HG03354 (cell line): Measurements from ENCODE around the gene FXYD6.

Source experiments
- ATAC-seq: cut with Tn5 transposase; IDR thresholded peaks from one replicate; pipeline ENCODE4 v1.9.1; 2021; ENCODE audit warnings: mild to moderate bottlenecking; ENCODE audit not compliant: unreplicated experiment, poor library complexity, severe bottlenecking

FXYD6 gene

DNA sequence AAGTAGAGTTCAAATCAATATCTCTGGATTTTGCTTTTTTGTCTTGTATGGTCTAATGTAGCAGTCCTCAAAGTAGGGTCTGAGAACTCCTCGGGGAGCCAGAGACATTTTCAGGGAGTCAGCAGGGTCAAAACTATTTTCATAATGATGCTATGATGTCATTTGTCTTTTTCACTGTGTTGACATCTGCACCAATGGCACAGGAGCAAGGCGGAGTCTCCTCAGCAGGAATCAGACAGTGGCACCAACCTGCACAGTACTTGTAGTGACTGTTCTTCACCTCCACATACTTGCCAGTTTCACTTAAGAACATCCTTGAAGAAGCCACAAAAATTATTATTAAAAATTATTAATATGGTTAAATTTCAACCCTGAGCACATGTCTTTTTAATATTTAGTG lies 14.9 kb upstream of the FXYD6 start:
- no peak for ATAC-seq

DNA sequence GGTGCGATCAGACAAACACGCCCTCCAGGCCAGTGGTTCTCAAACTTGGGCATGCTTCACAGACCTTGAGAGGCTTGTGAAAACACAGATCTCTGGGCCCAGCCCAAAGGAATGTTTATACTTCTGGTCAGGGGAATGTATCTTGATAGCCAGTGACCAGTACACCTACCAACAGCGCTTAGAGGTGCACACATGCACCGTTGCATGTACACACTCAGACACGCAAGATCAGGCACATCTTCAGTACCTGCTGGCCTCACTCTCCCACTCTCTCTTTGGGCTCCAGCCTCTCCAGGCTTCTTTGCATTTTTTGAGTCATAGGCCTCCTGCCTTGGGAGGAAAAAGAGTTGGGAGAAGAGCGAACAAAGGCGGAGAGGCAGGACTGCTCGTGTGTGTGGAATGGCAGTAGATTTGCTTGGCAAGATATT lies 11.7 kb upstream of the FXYD6 start:
- ATAC-seq, result no peak

DNA sequence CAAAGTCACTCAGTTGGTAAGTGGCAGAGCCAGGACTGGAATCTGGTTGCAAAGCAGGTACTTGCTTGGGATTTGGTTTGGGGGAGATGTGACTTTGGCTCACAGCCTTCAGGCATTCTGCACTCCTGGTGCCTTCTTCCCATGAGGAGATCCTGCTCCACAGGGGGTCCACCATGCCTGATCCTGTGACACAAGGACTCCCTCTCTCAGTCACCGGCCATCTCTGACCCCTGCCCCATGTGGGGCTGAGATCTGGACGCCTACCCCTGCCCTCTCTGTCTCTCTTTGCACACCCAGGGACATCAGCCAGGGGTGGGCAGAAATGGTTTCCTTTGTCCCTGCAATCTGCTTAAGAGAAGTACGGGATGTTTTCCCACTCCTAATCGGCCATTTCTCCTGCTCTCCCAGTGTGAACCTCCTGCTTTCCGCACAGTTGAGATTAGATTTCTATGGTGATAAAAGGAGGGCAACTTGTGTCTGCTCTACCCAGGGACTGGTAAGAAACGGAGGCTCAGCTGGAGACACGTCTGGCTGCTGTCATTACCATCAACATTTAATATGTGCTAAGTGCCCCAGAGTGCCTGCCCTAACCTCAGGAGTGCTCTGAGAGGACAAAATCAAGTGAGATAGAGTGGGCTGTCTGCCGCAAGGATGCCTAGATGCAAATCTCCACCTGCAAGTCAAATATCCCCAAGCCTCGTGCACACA lies 11.1 kb upstream of the FXYD6 start:
- no peak for ATAC-seq

DNA sequence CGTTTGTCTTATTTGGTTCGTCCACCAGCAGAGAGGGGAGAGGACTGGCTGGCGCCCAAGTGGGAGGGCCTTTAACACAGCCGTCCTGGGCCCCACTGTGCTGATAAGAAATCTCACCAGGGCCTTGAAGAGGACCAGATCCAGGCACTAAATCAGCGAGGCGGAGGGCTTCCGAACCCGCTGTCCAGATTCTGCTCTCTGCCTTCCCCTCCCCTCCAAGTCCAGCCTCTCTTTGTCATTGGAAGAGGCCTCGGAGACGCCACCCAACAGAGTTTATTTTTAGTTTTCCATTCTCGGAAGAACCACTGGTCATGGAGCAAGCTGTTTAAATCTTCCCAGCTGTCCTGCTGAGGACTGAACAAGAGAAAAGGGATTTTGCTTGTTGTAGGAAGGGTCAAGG lies 9.3 kb upstream of the FXYD6 start:
- ATAC-seq, result no peak

DNA sequence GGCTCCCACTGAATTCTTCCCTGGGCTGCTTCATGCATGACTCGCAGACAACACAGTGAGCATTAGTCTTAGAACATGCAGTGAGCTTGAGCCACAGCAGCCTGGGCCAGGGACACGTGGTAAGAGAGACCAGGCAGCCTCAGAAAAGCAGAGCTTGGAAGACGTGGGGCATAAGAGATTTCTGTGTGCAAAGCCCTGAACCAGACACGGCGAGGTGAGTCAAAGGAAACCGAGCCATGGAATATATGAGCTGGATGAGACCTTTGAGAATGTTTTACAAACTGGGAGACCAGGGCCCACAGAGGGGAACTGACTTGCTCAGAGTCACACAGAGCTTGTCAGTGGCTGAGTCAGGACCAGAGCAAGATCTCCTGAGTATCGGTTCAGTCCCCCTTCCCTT lies 8.5 kb upstream of the FXYD6 start:
- ATAC-seq, result no peak

DNA sequence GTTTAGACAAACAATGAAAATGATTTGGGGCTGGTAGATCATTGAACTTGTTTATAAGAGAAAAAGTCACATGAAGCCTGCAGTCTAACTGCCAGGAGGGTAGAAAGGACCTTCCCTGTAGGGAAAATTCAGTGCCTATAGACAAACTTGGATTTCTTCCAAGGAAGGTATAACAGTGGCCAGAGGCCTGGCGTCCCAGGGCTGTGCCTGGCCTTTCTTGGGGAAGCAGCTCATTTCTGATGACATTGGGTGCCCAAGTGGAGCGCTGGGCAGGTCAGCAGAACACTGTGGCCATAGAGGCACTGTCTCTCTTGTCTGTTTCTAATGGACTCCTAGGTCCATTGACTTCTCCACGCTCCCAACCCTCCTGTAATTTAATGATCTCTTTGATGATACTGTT lies 6.6 kb upstream of the FXYD6 start:
- ATAC-seq, result no peak

DNA sequence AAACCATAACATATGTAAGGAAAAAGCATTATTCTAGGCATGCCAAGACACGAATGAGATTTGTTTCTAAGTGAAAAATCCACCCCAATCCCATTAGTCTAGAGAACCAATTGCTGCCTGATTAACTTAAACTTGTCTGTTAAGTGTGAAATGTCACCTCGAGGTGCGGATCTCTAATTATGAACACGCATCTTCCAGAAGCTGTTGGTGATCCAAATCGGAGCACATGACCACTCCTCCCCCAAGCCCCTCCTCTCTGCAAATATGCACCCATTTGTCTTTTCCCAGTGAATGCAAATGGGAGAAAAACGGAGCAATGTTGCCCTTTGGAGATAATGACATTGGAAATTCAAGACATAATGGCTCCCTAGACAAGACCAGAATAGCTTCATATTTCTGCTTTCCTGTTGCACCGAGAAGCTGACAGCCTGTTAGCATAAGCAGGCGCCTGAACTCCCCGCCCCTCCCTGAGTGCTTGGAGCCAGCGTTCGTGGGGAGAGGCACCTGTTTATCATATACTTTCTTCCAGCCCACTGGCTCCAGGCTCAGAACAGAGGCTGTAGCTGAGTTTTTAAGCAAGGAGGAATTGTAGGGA lies 6.0 kb upstream of the FXYD6 start:
- no peak for ATAC-seq

DNA sequence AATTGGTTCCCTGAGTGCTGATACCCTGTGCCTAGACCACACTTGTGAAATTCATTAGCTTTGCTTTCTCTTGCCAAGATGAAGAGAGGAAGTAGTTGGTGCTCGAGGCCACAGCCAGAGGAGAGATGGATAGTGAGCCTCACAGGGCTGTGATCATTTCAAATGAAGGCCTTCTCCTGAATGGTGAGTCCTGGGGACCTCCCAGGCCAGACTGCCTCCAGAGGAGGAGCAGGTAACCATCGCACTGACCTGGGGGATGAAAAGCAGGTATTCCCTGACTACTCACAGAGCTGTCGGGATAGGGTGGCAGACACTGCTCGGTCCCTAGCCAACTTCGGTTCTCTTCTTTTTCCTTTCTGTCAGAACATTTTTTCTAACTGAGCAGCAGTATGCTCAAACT lies 4.8 kb upstream of the FXYD6 start:
- ATAC-seq, result no peak

DNA sequence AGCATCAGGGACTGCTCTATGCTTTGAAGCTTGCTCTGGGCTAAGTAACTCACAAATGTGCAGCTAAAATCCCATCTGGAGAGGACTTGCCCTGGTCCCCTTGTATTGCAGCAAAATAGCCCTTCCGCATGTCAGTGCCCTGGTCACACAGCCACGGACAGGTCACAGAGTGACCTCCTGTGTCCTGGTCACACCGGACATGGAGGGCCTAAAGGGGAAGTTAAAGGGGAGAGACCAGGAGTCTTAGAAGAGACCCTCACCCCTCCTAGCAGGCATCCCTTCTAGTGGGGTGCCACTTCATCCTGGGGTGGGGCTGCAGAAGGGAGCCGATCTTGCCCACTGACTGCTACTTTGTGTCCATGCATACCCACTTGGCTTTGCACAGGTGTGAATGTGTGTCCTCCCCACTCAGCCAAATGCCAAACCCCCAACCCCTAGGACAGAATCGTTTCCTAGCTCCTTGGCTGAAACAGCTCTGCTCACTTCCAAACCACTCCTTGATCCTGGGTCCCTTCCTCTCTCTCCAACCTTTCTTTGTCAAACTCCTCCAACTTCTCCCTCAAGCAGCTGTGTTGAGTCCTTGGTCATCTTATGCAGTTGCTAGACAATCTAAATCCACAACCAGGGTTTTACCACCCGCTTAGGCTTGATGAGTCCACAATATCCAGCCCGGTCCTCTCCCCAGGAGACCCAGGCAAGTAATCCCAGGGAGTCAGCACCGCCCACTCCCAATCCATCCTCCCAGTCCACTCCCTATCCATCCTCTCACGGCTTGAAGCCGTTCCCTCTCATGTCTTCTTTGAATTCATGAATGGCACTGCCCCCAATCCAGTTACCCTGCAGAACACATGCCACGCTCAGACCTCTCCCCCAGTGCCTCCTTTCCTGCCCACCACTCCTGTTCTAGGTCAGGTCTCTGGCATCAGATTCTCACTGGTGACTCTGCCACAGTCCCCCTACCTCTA lies 3.3 kb upstream of the FXYD6 start:
- ATAC-seq, result no peak

DNA sequence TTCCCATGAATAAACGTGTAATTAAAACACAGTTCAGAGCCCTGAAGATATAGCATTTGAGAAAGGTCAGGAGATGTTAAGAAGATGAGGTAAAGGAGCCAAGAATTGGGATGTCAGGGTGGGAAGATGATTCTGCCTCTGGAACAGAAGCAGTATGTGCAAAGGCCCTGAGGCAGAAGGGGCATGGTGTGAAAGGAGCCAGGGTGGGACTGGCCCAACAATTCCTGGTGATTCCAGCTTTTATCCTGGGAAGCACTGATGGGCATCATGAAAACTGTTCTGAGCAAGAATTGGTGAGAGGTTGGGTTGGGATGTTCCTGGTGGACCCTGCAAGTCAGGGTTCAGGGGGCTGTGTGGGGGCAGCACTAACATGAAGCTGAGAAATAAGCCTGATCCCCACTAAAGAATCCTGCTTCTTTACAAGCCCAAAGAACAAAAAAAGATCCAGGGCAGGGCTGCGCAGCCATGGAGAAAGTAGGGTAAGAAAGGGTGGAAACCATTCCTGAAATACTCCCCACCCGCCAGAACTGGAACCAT lies 2.5 kb upstream of the FXYD6 start:
- no peak for ATAC-seq

DNA sequence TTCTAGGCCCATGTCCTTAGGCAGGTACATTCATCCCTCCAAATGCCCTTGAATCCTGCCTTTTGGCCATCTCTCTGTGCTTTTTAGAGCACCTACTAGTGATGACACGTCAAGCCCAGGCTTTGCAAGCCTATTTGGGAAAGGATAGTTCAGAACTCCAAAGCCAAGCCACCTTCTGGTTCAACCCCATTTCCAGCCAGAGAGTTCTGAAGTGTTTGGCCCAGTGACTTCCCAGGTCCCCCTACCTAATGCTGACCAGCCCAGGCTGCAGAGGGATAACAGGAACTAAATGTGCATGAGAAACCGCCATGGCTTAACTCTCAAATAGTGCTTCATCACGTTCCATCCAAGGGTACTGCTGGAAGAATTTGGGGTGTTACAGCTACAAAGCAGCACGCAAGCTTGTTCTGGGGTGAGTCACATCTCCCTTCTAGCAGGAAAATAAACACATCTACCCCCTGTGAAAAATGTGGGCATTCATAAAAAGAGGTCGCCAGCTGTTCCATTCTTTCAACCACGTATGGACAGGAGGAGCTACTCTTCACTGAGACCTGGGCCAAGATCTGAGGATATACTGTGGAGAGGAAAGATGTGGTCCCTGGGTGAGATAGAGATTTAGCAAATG lies 2.0 kb upstream of the FXYD6 start:
- ATAC-seq, result no peak

DNA sequence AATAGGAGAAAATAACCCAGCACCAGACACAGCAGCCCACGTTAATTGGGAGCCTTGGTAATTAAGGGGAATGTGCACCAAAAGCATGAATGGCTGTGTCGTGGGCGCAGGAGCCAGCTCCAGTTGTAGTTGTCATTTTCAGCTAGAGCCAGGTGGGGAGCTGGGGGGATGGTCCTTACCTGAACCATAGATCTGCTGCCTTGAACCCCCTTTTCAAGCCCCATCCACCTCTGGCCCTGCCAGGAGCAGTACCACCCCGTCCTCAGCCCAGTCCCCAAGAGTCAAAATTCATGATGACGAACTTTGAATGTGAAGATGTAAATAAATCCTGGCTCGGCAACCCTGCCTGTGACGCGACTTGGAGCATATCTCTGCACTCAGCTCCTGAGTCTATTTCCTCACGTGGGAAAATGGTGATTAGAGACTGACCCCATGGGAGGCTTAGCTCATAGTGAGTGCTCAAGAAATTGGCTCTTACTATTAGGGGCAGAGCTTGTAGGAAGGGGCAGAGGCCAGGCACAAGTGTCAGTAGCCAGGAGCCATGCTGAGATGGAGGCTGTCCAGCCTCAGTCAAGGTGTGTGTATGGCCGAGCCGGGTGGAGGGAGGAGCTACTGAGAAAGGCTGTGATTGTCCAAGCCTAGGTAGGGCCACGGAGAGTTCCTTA lies 794 bp upstream of the FXYD6 start:
- no peak for ATAC-seq

DNA sequence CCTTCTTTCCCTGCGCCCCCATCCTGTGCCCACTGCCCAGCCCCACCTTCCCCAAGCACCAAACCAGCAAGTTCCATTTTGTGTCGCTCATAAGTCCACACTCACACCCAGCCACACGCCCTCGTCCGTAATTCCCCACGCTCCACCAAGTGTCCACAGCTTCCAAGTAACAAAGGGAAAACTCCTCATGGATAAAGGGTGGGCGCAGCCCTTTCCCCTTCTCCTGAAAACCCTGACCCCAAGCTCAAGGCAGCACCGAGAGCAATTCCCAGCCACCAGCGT lies 458 bp downstream of the FXYD6 start:
- no peak for ATAC-seq

DNA sequence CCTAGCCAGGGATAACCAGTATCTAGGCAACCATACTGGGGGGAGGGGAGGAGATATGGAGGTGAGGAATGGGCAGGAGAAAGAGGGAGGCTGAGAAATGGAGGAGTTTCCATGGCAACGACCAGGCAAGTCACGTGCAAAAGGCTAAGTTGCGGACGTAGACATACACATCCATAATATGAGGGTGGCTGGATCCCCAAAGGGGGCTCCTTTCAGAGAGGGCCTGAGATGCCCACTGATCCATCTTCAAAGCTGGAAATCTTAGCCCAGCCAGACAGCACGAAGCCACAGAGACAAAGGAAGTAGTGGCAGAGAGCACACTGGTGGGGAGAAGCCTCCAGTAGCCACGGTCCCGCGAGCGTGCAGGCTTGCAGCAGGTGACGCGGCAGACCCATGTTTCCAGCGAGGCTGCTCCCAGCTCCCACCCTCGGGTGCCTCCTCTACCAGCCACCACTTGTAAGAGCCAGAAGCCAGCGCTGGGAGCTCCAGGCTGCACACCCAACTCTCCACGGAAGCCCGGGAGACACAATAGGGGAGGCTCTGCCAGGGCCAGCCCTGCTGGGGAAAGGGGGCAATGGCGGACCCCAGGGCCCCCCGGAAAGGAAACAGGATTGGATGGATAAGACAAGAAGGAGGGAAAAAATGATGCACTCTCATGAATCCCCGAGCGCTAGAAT lies 938 bp downstream of the FXYD6 start:
- no peak for ATAC-seq

DNA sequence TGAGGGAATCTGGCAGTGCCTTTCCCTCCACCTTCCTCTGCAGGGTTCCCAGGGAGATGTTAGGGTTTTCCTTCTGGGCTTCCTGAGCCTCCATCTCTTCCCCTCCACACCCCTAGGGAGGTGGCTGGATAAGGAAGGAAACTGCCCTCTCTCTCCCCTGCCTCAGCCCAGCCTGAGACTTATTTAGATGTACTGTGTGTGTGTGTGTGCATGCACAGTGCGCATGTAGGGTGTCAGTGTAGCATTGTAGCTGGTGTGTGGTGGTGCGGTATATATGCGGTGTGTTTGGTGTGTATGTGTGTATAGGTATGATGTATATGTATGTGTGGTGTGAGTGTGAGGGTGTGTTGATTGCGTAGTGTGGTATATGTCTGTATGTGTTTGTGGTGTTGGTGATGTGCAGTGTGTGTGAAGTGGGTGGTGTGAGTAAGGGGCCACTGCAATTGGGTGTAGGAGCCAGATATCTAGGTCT lies 1.5 kb downstream of the FXYD6 start:
- no peak for ATAC-seq

DNA sequence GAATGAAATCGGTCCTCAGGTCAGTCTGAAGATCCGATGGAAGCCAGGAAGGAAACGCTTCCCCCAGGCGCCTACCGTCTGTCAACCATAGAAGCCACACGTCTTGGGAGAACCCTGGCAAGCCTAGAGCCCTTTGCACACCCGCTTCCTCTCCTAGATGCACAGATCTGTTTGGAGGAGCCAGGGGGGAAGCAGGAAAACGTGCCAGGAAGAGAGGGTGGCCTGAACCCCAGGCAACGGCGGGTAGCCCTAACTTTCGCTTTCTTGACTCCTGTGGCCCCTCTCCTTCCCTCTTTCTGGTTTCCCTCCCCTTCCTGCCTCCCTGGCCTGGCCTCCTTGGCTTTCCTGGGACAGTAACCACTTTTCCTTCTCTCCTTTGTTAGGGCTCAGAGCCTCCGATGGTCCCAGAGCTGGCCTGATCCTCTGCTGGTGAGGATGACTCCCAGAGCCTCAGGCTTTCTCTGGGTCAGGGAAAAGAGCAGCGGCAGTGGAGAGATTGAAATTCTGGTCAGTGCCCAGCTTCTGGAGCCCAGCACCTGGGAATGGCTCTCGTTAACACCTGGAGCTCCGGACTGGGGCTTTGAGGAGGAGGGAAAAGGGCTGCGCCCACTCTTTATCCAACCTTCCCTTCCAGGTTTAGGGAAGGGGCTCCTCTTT lies 2.1 kb downstream of the FXYD6 start:
- no peak for ATAC-seq

DNA sequence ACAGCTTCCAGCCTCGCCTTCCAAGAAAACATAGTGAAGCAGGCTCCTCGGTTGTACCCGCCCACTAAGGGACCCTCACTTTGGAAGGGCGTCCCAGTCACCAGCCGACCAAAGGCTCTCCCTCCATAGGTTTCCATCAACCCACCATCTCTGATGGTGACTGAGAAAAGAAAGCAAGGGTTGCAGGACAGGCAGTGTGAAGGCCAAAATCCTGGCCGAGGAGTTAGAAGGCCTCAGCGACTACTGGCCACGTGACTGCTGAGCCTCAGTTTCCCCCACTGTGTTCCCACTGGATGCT lies 2.7 kb downstream of the FXYD6 start:
- no peak for ATAC-seq

DNA sequence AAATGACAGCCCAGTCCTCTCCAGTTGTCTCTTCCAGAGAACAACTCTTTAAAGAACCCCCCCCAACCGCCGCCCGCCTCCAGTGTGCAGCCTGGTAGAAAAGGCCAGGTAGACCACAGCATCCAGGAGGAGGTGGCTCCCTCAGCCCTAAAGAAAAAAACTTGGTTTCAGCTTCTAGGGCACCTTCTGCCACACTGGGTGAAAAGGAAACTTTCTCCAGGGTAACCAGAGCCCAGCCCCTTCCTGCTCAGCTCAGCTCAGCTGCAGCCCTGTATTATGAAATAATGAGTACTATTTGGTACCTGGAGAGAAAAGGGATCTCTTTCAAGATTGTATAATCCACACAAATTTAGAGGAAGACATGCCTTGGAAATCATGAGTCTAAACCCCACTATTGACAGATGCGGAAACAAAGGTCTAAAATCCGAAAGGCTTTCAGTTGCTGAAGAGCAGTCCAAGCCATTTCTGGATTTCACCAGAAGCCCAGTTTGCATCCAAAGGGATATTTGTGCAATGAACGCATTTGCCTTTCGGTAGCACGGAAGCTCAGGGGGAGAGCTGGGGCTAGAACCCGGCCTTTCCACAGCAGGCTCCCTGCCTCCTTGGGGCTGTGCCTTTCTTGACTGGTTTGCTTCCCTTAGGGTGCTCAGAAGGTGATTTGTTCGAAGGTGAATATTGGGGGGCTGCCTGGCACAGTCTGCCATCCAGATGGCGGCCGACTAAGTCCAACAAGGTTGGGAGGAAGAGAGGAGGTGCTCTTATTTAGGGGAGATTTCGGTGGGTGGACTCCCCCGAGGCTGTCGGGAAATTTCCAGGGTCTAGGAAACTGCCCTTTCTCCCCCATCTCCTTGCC lies 3.3 kb downstream of the FXYD6 start:
- ATAC-seq, result no peak
